Measurements from ENCODE around the gene FNDC3A. TPM values are rescaled to one million over a fixed set of nuclear protein-coding genes. Genes with fewer than 3 reads are reported as not detected.

Gene FNDC3A
- total and polyA plus RNA-seq, 9 of the 15 experiments (the other 6 are each of a cell fraction or from before 2014, with no cell fraction given) = 4.1 to 22.0 (median 13.5) TPM

- TF ChIP-seq BRCA1 (IDR thresholded peaks at IDR 0.05) = no peak
- TF ChIP-seq BRCA1 (CRISPR knock-in tag; IDR thresholded peaks at IDR 0.05) = no peak
- TF ChIP-seq ZBTB34 (CRISPR knock-in tag; IDR thresholded peaks at IDR 0.05) = no peak
- no peak for TF ChIP-seq SP2 (IDR thresholded peaks at IDR 0.05; ENCODE audit: extremely low read depth, low read depth, low read length, poor library complexity, severe bottlenecking)
Observed at GRCh38 chr13:49082653-49083536, 107.2 kb downstream of the FNDC3A start (continued).

GRCh38 chr13:49084961-49085360, 109.2 kb downstream of the FNDC3A start:
- in situ Hi-C loops (cut with MboI) = no loop called here
- H3K9ac ChIP-seq (ENCODE audit: insufficient read depth in 1 of 2, low read depth in 2 of 2, low read length in 2 of 2) = no peak overlapping the region
- 62% methylated on average over 2 of the region's 3 CpGs for WGBS (ENCODE audit: insufficient coverage, low coverage, missing lambda C conversion rate)
- H3K4me2 ChIP-seq (ENCODE audit: insufficient read depth, low read length) = no peak overlapping the region
- no peak overlapping the region for H3K27ac ChIP-seq (ENCODE audit: extremely low read depth, low read depth, low read length)
- no peaks in the 10 kb centered on the region; a peak in 1 of 5 replicates for H3K4me1 ChIP-seq (replicated peaks in 1 of 2; ENCODE audit: control insufficient read depth in 2 of 2, insufficient read depth in 2 of 2, low read length in 2 of 2)
- no peaks in the 10 kb centered on the region; the same call in 2 of the 3 replicates for H3K79me2 ChIP-seq (ENCODE audit: control insufficient read depth, insufficient read depth, low read length)
- no peak for DNase-seq (ENCODE audit: extremely low read depth in 1 of 4, low spot score in 3 of 4)
- H4K20me1 ChIP-seq (replicated peaks; ENCODE audit: control insufficient read depth, insufficient read depth, low read length) = no peaks in the 10 kb centered on the region
- no peaks in the 10 kb centered on the region for H3K27me3 ChIP-seq (ENCODE audit: control insufficient read depth in 2 of 2, insufficient read depth in 2 of 2, low read length in 2 of 2)
- ChIA-PET POLR2A (no interaction called here), CTCF (ENCODE audit: low intra/inter-chr PET ratio) (no interaction called here)
- no peak for ATAC-seq
- no peaks in the 10 kb centered on the region for H3K36me3 ChIP-seq (ENCODE audit: control insufficient read depth, insufficient read depth, low read length)
- intact Hi-C loops (cut with micrococcal nuclease) = no loop called here
- H3K4me3 ChIP-seq = no peak overlapping the region
- no peaks in the 10 kb centered on the region for H3K9me3 ChIP-seq (replicated peaks; ENCODE audit: control insufficient read depth, insufficient read depth, low read depth, low read length)
- no peak overlapping the region for H2AFZ ChIP-seq (ENCODE audit: low read depth, low read length)
- no peak for FAIRE-seq
- no peaks in the 10 kb centered on the region for H3K9me1 ChIP-seq (ENCODE audit: control insufficient read depth, insufficient read depth, low read length)
- no TSS peak for BruUV-seq (replicated peaks)
- no peak for TF ChIP-seq CC2D1A (IDR thresholded peaks at IDR 0.05)
- no peak for TF ChIP-seq RCOR1 (IDR thresholded peaks at IDR 0.05; ENCODE audit: borderline replicate concordance in 1 of 2, low read depth in 2 of 2, low read length in 2 of 2)
- no peak for TF ChIP-seq E2F1 (CRISPR knock-in tag; IDR thresholded peaks at IDR 0.05)
- TF ChIP-seq ZNF280B (CRISPR knock-in tag; IDR thresholded peaks at IDR 0.05) = no peak
- TF ChIP-seq ZNF217 (CRISPR knock-in tag; IDR thresholded peaks at IDR 0.05) = no peak
- TF ChIP-seq HINFP (tag; conservative IDR thresholded peaks at IDR 0.05; ENCODE audit: low read depth) = no peak
- no peak for TF ChIP-seq ZBTB5 (IDR thresholded peaks at IDR 0.05)
- TF ChIP-seq CBX1 (IDR thresholded peaks at IDR 0.05; ENCODE audit: low read depth) = no peak
